K562 (cell line): ENCODE data around the gene TLE7. TPM values are rescaled to one million over a fixed set of nuclear protein-coding genes. Genes with fewer than 3 reads are reported as not detected.

Experiments used
- ATAC-seq: fragments of 200-7000 bp; cut with Tn5 transposase; 3 replicates; pipeline ENCODE4 v1.9.1; 2020; ENCODE audit warnings: moderate library complexity
- Bru-seq: library from RNA; stranded (reverse); fragments of 400-500 nt; gene quantifications from one replicate; lab custom pipeline; 2021; lab: Mats Ljungman, UMichigan
- BruChase-seq, 2 experiments: library from RNA; stranded (reverse); fragments of 400-500 nt; gene quantifications; one replicate each; lab custom pipeline; 2021; lab: Mats Ljungman, UMichigan
- BruUV-seq: library from RNA; stranded (reverse); fragments of 400-500 nt; replicated peaks from 2 replicates; lab custom pipeline; 2021; lab: Mats Ljungman, UMichigan
- CTCF ChIA-PET: fragments of 300-600 bp; formaldehyde crosslinking; extraction: SDS; loops from one replicate; lab custom pipeline; 2021; ENCODE audit warnings: low intra/inter-chr PET ratio; lab: Yijun Ruan, JAX
- POLR2A ChIA-PET: fragments of 300-600, 350-650 bp; sonication (Branson Sonifier 250); formaldehyde crosslinking; extraction: SDS; loops from one replicate; lab custom pipeline; 2021; ENCODE audit warnings: antibody characterized with exemption, inconsistent platforms; lab: Yijun Ruan, JAX
- DNase-seq, 4 experiments: peaks; one replicate each; pipeline versions ENCODE4 v3.0.0 to v3.0.0-alpha.2; 2011 to 2018; ENCODE audit warnings: low spot score in 3 of 4, mixed read lengths in 3 of 4; ENCODE audit errors: extremely low read depth in 1 of 4
- FAIRE-seq: peaks from 2 replicates; lab custom pipeline; 2011; peaks lifted over from hg19 to GRCh38; lab: Jason Lieb, UNC
- H2AFZ ChIP-seq: 2 replicates; pipeline ENCODE4 v1.6.0; 2011; ENCODE audit warnings: low read depth, low read length, control low read depth, inconsistent platforms
- H3K27ac ChIP-seq: fragments of 200-600 bp; 3 replicates; pipeline ENCODE4 v1.8.0; 2011; ENCODE audit warnings: low read depth, mild to moderate bottlenecking, control low read depth, inconsistent platforms, low read length, moderate library complexity, mixed read lengths; ENCODE audit errors: extremely low read depth
- H3K27me3 ChIP-seq, 2 experiments: fragments of 300-600 bp in 1 of 2; 2 replicates in 1 of 2; 3 replicates in 1 of 2; pipeline versions ENCODE4 v1.6.0 to v1.8.0; 2011; ENCODE audit warnings: inconsistent platforms in 2 of 2, low read length in 2 of 2, mild to moderate bottlenecking in 1 of 2, mixed read lengths in 1 of 2, moderate library complexity in 1 of 2; ENCODE audit not compliant: control insufficient read depth in 2 of 2, insufficient read depth in 2 of 2
- H3K36me3 ChIP-seq: fragments of 300-600 bp; 3 replicates; pipeline ENCODE4 v1.8.0; 2011; ENCODE audit warnings: mild to moderate bottlenecking, low read length, inconsistent platforms; ENCODE audit not compliant: control insufficient read depth, insufficient read depth
- H3K4me1 ChIP-seq, 2 experiments: fragments of 200-600 bp in 1 of 2; replicated peaks in 1 of 2; 2 replicates in 1 of 2; 3 replicates in 1 of 2; pipeline versions ENCODE4 v1.5.1 to v1.8.0; 2011; ENCODE audit warnings: inconsistent platforms in 2 of 2, low read length in 2 of 2, mild to moderate bottlenecking in 1 of 2, mixed read lengths in 1 of 2, moderate library complexity in 1 of 2; ENCODE audit not compliant: control insufficient read depth in 2 of 2, insufficient read depth in 2 of 2
- H3K4me2 ChIP-seq: 2 replicates; pipeline ENCODE4 v1.6.1; 2011; ENCODE audit warnings: low read length, control low read depth, inconsistent platforms, mixed read lengths; ENCODE audit not compliant: insufficient read depth
- H3K4me3 ChIP-seq: fragments of 200-600 bp; sonication (generic), shearing (Covaris generic); 2 replicates; pipeline ENCODE4 v1.5.1; 2016; ENCODE audit warnings: control low read depth, inconsistent platforms
- H3K79me2 ChIP-seq: fragments of 200-600 bp; 3 replicates; pipeline ENCODE4 v1.8.0; 2011; ENCODE audit warnings: low read length, inconsistent platforms; ENCODE audit not compliant: control insufficient read depth, insufficient read depth
- H3K9ac ChIP-seq, 2 experiments: 2 replicates each; pipeline versions ENCODE4 v1.6.0 to v1.6.1; 2011; ENCODE audit warnings: low read depth in 2 of 2, low read length in 2 of 2, control low read depth in 1 of 2, inconsistent platforms in 1 of 2, mild to moderate bottlenecking in 1 of 2, mixed read lengths in 1 of 2; ENCODE audit not compliant: insufficient read depth in 1 of 2
- H3K9me1 ChIP-seq: one replicate; pipeline ENCODE4 v1.6.0; 2011; ENCODE audit warnings: inconsistent platforms, mild to moderate bottlenecking, low read length, moderate library complexity; ENCODE audit not compliant: control insufficient read depth, insufficient read depth
- H3K9me3 ChIP-seq: replicated peaks from 2 replicates; pipeline ENCODE4 v1.5.1; 2011; ENCODE audit warnings: low read depth, low read length, inconsistent platforms; ENCODE audit not compliant: control insufficient read depth, insufficient read depth
- H4K20me1 ChIP-seq: replicated peaks from 2 replicates; pipeline ENCODE4 v1.6.1; 2011; ENCODE audit warnings: low read length, inconsistent platforms, mixed read lengths; ENCODE audit not compliant: control insufficient read depth, insufficient read depth
- ATF1 ChIP-seq, 2 experiments: fragments of 450-650 bp in 1 of 2; IDR thresholded peaks; 2 replicates each; pipeline ENCODE4 v1.6.1; 2016; ENCODE audit warnings: missing compliant biosample characterization in 1 of 2, missing genetic modification characterization in 1 of 2
- CBFA2T3 ChIP-seq: fragments of 450-650 bp; IDR thresholded peaks from 2 replicates; pipeline ENCODE4 v1.6.1; 2017
- ERF ChIP-seq: fragments of 450-650 bp; formaldehyde crosslinking; IDR thresholded peaks from 2 replicates; pipeline ENCODE4 v1.4.0; 2020; ENCODE audit warnings: mild to moderate bottlenecking, mixed read lengths
- FOXK1 ChIP-seq: sonication (generic); formaldehyde crosslinking; IDR thresholded peaks from 2 replicates; pipeline ENCODE4 v1.8.0; 2022; ENCODE audit warnings: missing genetic modification reagents, mild to moderate bottlenecking, borderline replicate concordance
- RERE ChIP-seq: sonication (generic); formaldehyde crosslinking; IDR thresholded peaks from 2 replicates; pipeline ENCODE4 v1.8.0; 2023; ENCODE audit warnings: missing genetic modification reagents, mild to moderate bottlenecking, borderline replicate concordance
- SP2 ChIP-seq: IDR thresholded peaks from 2 replicates; pipeline ENCODE4 v1.6.1; 2011; ENCODE audit warnings: mild to moderate bottlenecking, low read depth, low read length, moderate library complexity; ENCODE audit not compliant: poor library complexity, severe bottlenecking; ENCODE audit errors: extremely low read depth
- ZEB2 ChIP-seq: fragments of 450-650 bp; IDR thresholded peaks from 2 replicates; pipeline ENCODE4 v1.6.1; 2016
- ZFP30 ChIP-seq: fragments of 250-450 bp; sonication (Bioruptor Pico); IDR thresholded peaks from 2 replicates; pipeline ENCODE4 v1.8.0; 2022; ENCODE audit warnings: moderate library complexity, mild to moderate bottlenecking, inconsistent platforms, borderline replicate concordance
- ZNF12 ChIP-seq: sonication (generic); formaldehyde crosslinking; IDR thresholded peaks from 2 replicates; pipeline ENCODE4 v1.4.0; 2020; ENCODE audit warnings: mild to moderate bottlenecking, missing genetic modification reagents
- ZNF551 ChIP-seq: fragments of 250-450 bp; sonication (Bioruptor Pico); IDR thresholded peaks from 2 replicates; pipeline ENCODE4 v1.5.0; 2021; ENCODE audit warnings: mild to moderate bottlenecking, moderate library complexity
- ZNF644 ChIP-seq: fragments of 200-800 bp; sonication (Bioruptor generic); IDR thresholded peaks from 2 replicates; pipeline ENCODE4 v1.6.1; 2016; ENCODE audit warnings: low read depth, missing genetic modification characterization, missing compliant biosample characterization
- ZNF699 ChIP-seq: fragments of 250-450 bp; sonication (Bioruptor Pico); IDR thresholded peaks from 2 replicates; pipeline ENCODE4 v1.8.0; 2021; ENCODE audit warnings: mild to moderate bottlenecking, moderate library complexity; ENCODE audit not compliant: insufficient replicate concordance
- ZNF785 ChIP-seq: fragments of 250-450 bp; sonication (Bioruptor Pico); IDR thresholded peaks from 2 replicates; pipeline ENCODE4 v1.4.0; 2020; ENCODE audit warnings: mild to moderate bottlenecking
- WGBS: fragments of 100-300 bp; shearing (Covaris generic); methylation state at CpG from one replicate; pipeline ENCODE4 v1.1.6; 2016; ENCODE audit warnings: low coverage, mixed read lengths; ENCODE audit not compliant: insufficient coverage; ENCODE audit errors: missing lambda C conversion rate; 5-methylcytosine and 5-hydroxymethylcytosine counted together
- in situ Hi-C: fragments of 300-500 bp; cut with MboI; formaldehyde crosslinking; loops from 4 replicates; pipeline ENCODE4 v1.15.0; 2018; ENCODE audit warnings: inconsistent platforms, mixed read lengths
- intact Hi-C: fragments of 100-400 bp; cut with micrococcal nuclease; formaldehyde crosslinking; loops from 2 replicates; pipeline ENCODE4 v1.14.2; 2022
- long read RNA-seq, 3 experiments: library from polyadenylated mRNA in 2 of 3; library from RNA in 1 of 3; unstranded in 2 of 3; stranded (forward) in 1 of 3; transcript quantifications; one replicate each; pipeline ENCODE4 v2.0.0, GENCODE V29; 2019 to 2022
- polyA minus RNA-seq, 3 experiments: library from RNA; depleted of rRNA, polyadenylated mRNA; stranded (reverse); fragments of >200 nt; gene quantifications; 2 replicates each; pipeline ENCODE4 v1.2.3, GENCODE V29; 2011
- polyA plus RNA-seq, 8 experiments: library from polyadenylated mRNA; depleted of rRNA in 4 of 8; stranded (reverse) in 5 of 8; unstranded in 3 of 8; fragments of >200 nt; fragmentation: Nextera tagmentation in 2 of 8; fragmentation: Illumina TruSeq in 1 of 8; extraction: Ambion mirVana in 2 of 8; extraction: Trizol in 1 of 8; gene quantifications; 2 replicates each; pipeline versions ENCODE4 v1.2.1 to v1.2.3, GENCODE V29; 2011 to 2014; ENCODE audit warnings: inconsistent platforms in 1 of 8, missing spikeins in 1 of 8
- total RNA-seq, 7 experiments: library from RNA; depleted of rRNA in 6 of 7; stranded (reverse); fragments of >200 nt in 6 of 7; fragmentation: Illumina TruSeq in 2 of 7; extraction: Trizol in 2 of 7; gene quantifications; 2 replicates each; pipeline versions ENCODE4 v1.2.1 to v1.2.3, GENCODE V29; 2011 to 2021; ENCODE audit warnings: low replicate concordance in 1 of 7

Gene TLE7
- not detected in 2 replicates for total RNA-seq (2011; cell fraction: chromatin; rRNA removed; ENCODE audit: low replicate concordance)
- not detected in 2 replicates for total RNA-seq (2011; cell fraction: nucleolus; rRNA removed)
- not detected in 2 replicates for total RNA-seq (2011; cell fraction: nucleoplasm; rRNA removed)
- total RNA-seq (2014; rRNA removed) = not detected in 2 replicates
- total RNA-seq (2014; rRNA removed; fragmentation: Illumina TruSeq; extraction: Trizol) = not detected in 2 replicates
- total RNA-seq (2015; rRNA removed; fragmentation: Illumina TruSeq; extraction: Trizol) = not detected in 2 replicates
- total RNA-seq (2021) = not detected in 2 replicates
- polyA plus RNA-seq (2011; rRNA removed) = not detected in 2 replicates
- not detected in 2 replicates for polyA plus RNA-seq (2011; cell fraction: cytosol; rRNA removed)
- not detected in 2 replicates for polyA plus RNA-seq (2011; cell fraction: nucleus; rRNA removed)
- polyA plus RNA-seq (2012) = not detected in 2 replicates
- polyA plus RNA-seq (2014; fragmentation: Illumina TruSeq; extraction: Trizol) = not detected in 2 replicates
- polyA plus RNA-seq (2014; fragmentation: Nextera tagmentation; extraction: Ambion mirVana) = not detected
- not detected in 2 replicates for polyA plus RNA-seq (2014; rRNA removed)
- not detected in 2 replicates for polyA minus RNA-seq (2011; rRNA and poly(A)+ RNA removed)
- not detected in 2 replicates for polyA minus RNA-seq (2011; cell fraction: cytosol; rRNA and poly(A)+ RNA removed)
- polyA minus RNA-seq (2011; cell fraction: nucleus; rRNA and poly(A)+ RNA removed) = not detected in 2 replicates
- not detected for Bru-seq, nascent RNA
- BruChase-seq, experiment 1, labeled RNA remaining after a 2-hour chase = not detected
- BruChase-seq, experiment 2, labeled RNA remaining after a 6-hour chase = not detected
- long read RNA-seq, experiment 1 = 0 reads
- long read RNA-seq, experiment 2 = 0 reads
- long read RNA-seq, experiment 3 = 0 reads

- Histone ChIP-seq H3K79me2 (no peaks in the 10 kb centered on the region), H3K4me3 (no peak within 1 kb of the TSS), H3K36me3 (no peaks in the 10 kb centered on the region), H4K20me1 (no peaks in the 10 kb centered on the region), H3K4me2 (no peak within 1 kb of the TSS), H3K27ac (no peak within 1 kb of the TSS), H3K9me3 (peaks cover 2% of the 10 kb centered on the region; the same call in 1 of the 2 replicates), H3K9me1 (no peaks in the 10 kb centered on the region), H3K4me1 (peaks cover 0 to 8% of the 10 kb centered on the region in 2 experiments; a peak in 2 of 5 replicates), H3K9ac (no peak within 1 kb of the TSS), H2AFZ (no peak within 1 kb of the TSS), H3K27me3 (peaks cover 10% of the 10 kb centered on the region in 2 experiments; a peak in 4 of 5 replicates)
- ChIA-PET POLR2A (no interaction called here), CTCF (interaction anchor here (2.1 kb wide), 1 partner anchor 58 kb away, joined by 14 read pairs; no protein-coding TSS in a partner anchor)
- in situ Hi-C loops = no loop called here
- FAIRE-seq (no peak), DNase-seq (no peak), ATAC-seq (no peak)
- BruUV-seq = no TSS peak
- WGBS = 45% methylated on average over 7 of the region's 13 CpGs
- intact Hi-C loops = no loop called here
- TF ChIP-seq ATF1 (CRISPR knock-in tag; IDR thresholded peaks at IDR 0.05) (no peak), ATF1 (tag; IDR thresholded peaks at IDR 0.05) (no peak), SP2 (no peak), ERF (CRISPR knock-in tag) (no peak), ZNF644 (tag) (no peak), RERE (CRISPR knock-in tag) (no peak), FOXK1 (CRISPR knock-in tag) (no peak), ZEB2 (no peak), ZNF785 (CRISPR knock-in tag) (no peak), ZNF12 (CRISPR knock-in tag) (no peak), CBFA2T3 (no peak), ZNF699 (CRISPR knock-in tag) (no peak), ZFP30 (CRISPR knock-in tag) (no peak), ZNF551 (CRISPR knock-in tag) (no peak)
These were observed at the start of gene TLE7 for GRCh38 chr16:71442051-71442440. Gene TLE7, minus strand, starts transcription at chr16:71442054. Its CDS starts 8,730 bp downstream, at chr16:71433324.
